Chondrocyte (in vitro differentiated cells): ENCODE measurements around the gene ALG9. TPM values are rescaled to one million over a fixed set of nuclear protein-coding genes. Genes with fewer than 3 reads are reported as not detected.

ENCODE experiments used
- DNase-seq: peaks from one replicate; pipeline ENCODE4 v3.0.0; 2021; ENCODE audit warnings: mixed read lengths, low spot score
- H3K27ac Mint-ChIP-seq: one replicate; pipeline ENCODE4 v1.8.0; 2021; ENCODE audit warnings: mild to moderate bottlenecking, moderate library complexity, mixed read lengths; ENCODE audit not compliant: unreplicated experiment
- H3K27me3 Mint-ChIP-seq: 2 replicates; pipeline ENCODE4 v1.8.0; 2021; ENCODE audit warnings: low read depth, mixed read lengths
- H3K36me3 Mint-ChIP-seq: 2 replicates; pipeline ENCODE4 v1.8.0; 2021; ENCODE audit warnings: low read depth, mixed read lengths
- H3K4me1 Mint-ChIP-seq: 2 replicates; pipeline ENCODE4 v1.8.0; 2021; ENCODE audit warnings: low read depth, mild to moderate bottlenecking, mixed read lengths
- H3K4me3 Mint-ChIP-seq: one replicate; pipeline ENCODE4 v1.8.0; 2021; ENCODE audit warnings: mild to moderate bottlenecking, moderate library complexity, mixed read lengths; ENCODE audit not compliant: unreplicated experiment
- H3K9me3 Mint-ChIP-seq: 2 replicates; pipeline ENCODE4 v1.8.0; 2021; ENCODE audit warnings: low read depth, mixed read lengths
- CTCF ChIP-seq: fragments of 200-600 bp; sonication (generic); IDR thresholded peaks from 2 replicates; pipeline ENCODE4 v1.5.0; 2021; ENCODE audit warnings: antibody characterized with exemption, mild to moderate bottlenecking, moderate library complexity
- total RNA-seq: library from RNA; stranded (reverse); gene quantifications from 3 replicates; pipeline ENCODE4 v1.2.1, GENCODE V29; 2021

Gene ALG9
- total RNA-seq, 1 donor from 2014 or later: 29.8 TPM

- no peak for TF ChIP-seq CTCF
- Mint-ChIP-seq H3K4me3 (no peak overlapping the region), H3K27me3 (no peaks in the 10 kb centered on the region), H3K4me1 (peaks cover 5% of the 10 kb centered on the region), H3K27ac (no peak overlapping the region), H3K9me3 (no peaks in the 10 kb centered on the region), H3K36me3 (peaks cover 7% of the 10 kb centered on the region)
- no peak for DNase-seq
These were observed 47.8 kb downstream of the ALG9 start for GRCh38 chr11:111823629-111824028.

- Mint-ChIP-seq H3K36me3 (peaks cover 7% of the 10 kb centered on the region), H3K27ac (no peak overlapping the region)
- no peak for DNase-seq
These were observed 48.2 kb downstream of the ALG9 start for GRCh38 chr11:111823131-111823530.

GRCh38 chr11:111819829-111820237, 51.5 kb downstream of the ALG9 start:
- Mint-ChIP-seq H3K4me3 (no peak overlapping the region), H3K9me3 (no peaks in the 10 kb centered on the region), H3K27ac (no peak overlapping the region), H3K27me3 (no peaks in the 10 kb centered on the region), H3K36me3 (peaks cover 3% of the 10 kb centered on the region), H3K4me1 (peaks cover 7% of the 10 kb centered on the region)
- no peak for DNase-seq
- TF ChIP-seq CTCF: no peak

More at GRCh38 chr11:111823131-111823530, 48.2 kb downstream of the ALG9 start:
- TF ChIP-seq CTCF: no peak
- no peaks in the 10 kb centered on the region for H3K9me3 Mint-ChIP-seq
- no peak overlapping the region for H3K4me3 Mint-ChIP-seq
- no peaks in the 10 kb centered on the region for H3K27me3 Mint-ChIP-seq
- peaks cover 5% of the 10 kb centered on the region for H3K4me1 Mint-ChIP-seq

GRCh38 chr11:111819161-111819828, 52.1 kb downstream of the ALG9 start:
- Mint-ChIP-seq H3K27ac (no peak overlapping the region), H3K27me3 (no peaks in the 10 kb centered on the region), H3K4me1 (peaks cover 12% of the 10 kb centered on the region), H3K4me3 (no peak overlapping the region), H3K36me3 (peaks cover 3% of the 10 kb centered on the region), H3K9me3 (no peaks in the 10 kb centered on the region)
- no peak for DNase-seq
- TF ChIP-seq CTCF: no peak

- TF ChIP-seq CTCF: no peak
These were observed 55.9 kb downstream of the ALG9 start for GRCh38 chr11:111815489-111815888.

More at GRCh38 chr11:111815489-111815888, 55.9 kb downstream of the ALG9 start:
- Mint-ChIP-seq H3K4me1 (peaks cover 17% of the 10 kb centered on the region), H3K27me3 (no peaks in the 10 kb centered on the region), H3K27ac (peak overlapping the region; percentile 54), H3K36me3 (peaks cover 5% of the 10 kb centered on the region), H3K9me3 (no peaks in the 10 kb centered on the region), H3K4me3 (no peak overlapping the region)
- DNase-seq: no peak
